HG02870 (cell line): Measurements from ENCODE around the gene GMDS.

Experiments used
- ATAC-seq: cut with Tn5 transposase; IDR thresholded peaks from one replicate; pipeline ENCODE4 v1.9.1; 2021; ENCODE audit warnings: mild to moderate bottlenecking, moderate library complexity; ENCODE audit not compliant: unreplicated experiment

GMDS gene

DNA sequence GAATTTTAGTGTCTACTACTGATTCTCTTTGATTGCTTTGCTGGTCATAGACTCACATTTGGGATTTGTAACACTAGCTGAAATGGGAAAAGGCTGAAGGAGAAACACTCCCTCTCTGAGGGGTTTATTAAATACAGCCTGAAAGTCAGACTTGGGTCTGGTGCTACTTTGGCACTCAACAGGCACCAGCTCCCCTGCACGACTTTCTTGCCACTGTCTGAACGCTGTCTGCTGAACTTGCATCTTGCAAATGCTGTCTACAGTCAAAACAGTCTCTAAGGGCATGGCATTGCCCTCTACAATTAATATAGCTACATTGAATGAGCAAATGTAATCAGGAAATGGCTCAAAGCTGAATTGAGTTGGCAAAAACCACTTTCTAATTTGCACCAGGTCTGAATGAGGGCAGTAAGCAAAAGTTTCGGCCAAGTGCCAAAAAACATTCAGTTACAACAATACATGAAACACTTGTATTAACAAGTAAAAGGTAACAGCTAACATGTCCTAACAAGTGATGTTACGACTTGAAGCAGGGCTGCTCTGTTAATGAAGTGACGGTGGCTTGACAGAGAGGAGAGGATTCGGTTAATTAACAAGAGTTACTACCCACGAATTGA is 516.2 kb downstream of the GMDS start:
- no peak for ATAC-seq

DNA sequence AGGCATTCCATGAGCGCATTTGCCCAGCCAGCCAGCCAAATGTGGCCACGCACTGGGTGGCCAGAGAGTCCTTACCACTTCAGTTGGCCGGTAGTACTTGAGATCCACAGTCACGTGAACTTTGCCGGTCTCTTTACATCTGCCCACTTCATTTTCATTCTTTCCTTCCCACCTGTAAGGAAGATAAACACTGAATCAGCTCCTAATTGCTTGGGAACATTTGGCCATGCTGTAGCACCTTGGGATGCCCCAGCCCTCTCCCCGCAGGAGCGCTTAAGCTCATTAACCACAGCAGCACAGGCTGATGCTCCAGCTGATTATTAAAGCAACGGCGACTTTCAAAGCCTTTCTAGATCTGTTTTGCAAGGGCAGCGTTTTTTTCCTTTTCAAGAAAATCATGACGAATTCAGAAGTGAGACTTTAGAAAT is 519.0 kb downstream of the GMDS start:
- no peak for ATAC-seq

- ATAC-seq: no peak
These were observed 520.8 kb downstream of the GMDS start for GRCh38 chr6:1724616-1725015.

- ATAC-seq: no peak
These were observed 521.3 kb downstream of the GMDS start for GRCh38 chr6:1724124-1724523.

DNA sequence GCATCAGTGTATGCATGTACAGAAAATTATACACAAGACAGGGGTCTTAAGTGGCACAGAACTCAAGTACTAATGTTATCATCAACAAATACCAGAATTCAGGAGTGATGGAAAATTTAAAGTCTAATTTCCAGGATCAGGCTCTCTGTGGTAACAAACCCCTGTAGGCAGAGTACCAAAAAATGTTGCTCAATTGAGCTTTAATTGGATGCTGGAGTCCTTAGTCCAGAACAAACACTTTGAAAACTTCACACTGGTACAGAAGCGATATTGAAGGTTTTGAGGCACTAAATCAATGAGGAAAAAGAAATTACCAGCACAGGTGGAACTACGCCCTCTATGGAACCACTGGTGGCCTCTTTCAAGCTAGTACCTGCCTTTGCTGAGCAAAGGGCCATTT is 522.6 kb downstream of the GMDS start:
- no peak for ATAC-seq

DNA sequence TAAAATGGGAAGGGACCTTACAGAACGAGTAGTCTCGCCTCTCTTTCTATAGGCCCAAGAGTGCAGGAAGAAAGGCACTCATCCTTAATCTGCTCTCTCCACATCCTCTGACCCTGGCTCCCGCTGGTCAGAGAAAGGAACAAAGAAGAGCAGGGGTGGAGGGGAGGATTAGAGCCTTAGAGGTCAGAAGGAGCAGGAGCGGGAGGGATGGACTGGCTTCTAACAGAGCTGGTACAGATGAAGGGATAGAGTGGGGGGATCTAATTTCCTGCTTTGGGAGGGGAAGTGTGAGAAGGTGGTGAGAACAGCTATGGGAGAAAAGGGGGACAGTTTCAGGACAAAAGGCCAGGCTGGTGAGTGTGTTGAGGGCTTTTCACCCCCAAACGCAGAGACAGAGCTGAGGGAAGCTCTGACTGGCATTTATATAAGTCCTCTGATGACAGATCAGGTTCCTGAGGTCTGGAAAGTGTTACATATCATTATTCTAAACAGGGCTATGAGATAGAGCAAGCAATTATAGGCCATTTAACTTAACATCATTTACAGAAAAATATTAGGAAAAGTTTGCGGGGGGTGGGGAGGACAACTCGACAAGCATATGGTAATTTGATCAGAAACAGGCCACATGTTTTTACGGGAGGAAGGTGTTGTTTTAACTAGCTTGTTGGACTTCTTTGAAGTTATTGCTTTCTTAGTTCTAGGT is 524.6 kb downstream of the GMDS start:
- no peak for ATAC-seq

GRCh38 chr6:1719922-1720321 is 525.5 kb downstream of the GMDS start:
- no peak for ATAC-seq

- no peak for ATAC-seq
These were observed 528.5 kb downstream of the GMDS start for GRCh38 chr6:1716868-1717267.

- ATAC-seq: no peak
These were observed 529.0 kb downstream of the GMDS start for GRCh38 chr6:1716396-1716795.

GRCh38 chr6:1715336-1715735 is 530.1 kb downstream of the GMDS start:
- ATAC-seq: no peak

DNA sequence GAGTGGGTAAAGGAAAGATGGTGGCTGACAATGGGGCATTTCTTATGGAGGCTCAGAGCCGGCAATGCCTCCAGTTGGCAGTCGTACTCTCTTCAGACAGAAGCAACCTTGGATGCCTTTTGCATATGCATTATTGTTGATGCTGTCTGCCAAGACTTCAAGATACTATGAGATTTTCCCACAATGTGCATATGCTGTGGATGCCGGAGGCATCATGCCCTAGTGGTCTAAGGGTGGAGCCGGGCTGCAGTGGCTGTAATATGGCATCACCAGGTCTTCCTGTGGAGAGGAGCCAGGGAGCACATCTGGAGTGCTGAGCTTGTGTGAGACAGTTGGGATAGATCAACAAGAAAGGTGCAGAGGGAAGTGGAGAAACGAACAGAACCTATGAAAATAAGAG is 530.8 kb downstream of the GMDS start:
- ATAC-seq: no peak

GRCh38 chr6:1713016-1713600 is 532.3 kb downstream of the GMDS start:
- ATAC-seq: no peak

DNA sequence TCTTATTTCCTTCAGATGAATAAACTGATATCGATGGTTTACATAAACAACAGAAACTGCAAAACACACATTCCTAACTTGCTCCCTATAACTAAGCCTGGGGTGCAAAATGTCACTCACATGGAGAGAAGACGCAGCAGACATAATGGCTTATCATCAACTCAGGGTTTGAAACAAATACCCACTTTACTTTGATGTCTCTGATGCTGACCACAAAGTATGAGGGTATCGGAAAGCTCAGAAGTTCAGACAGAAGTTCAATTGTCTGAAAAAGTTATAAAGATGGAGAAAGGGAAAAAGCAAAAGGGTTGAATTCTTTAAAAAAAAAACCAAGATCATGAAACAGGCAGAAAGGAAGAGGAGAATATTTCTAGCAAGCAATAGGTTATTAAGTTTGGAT is 533.0 kb downstream of the GMDS start:
- no peak for ATAC-seq

GRCh38 chr6:1711136-1711535 is 534.3 kb downstream of the GMDS start:
- ATAC-seq: no peak

GRCh38 chr6:1709234-1709641 is 536.2 kb downstream of the GMDS start:
- ATAC-seq: no peak

DNA sequence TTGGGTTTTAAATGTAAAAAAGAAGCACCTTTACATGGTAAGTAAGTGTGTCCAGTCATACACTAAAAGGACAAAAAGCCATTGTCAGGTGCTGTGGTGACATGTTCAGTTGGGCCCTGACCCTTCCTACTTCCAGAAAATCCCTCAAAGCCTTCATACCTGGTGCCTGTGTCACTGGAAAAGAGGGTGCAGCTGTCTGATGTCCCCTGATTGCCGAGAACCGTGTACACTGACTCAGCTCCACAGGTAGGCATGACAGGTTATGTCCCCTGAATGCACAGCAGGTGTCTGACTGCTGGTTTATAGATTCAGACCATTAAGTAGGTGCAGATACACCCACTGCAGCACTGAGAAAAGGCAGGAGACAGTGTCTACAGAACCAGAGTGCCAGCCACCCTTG is 536.6 kb downstream of the GMDS start:
- ATAC-seq: no peak

GRCh38 chr6:1708122-1708521 is 537.3 kb downstream of the GMDS start:
- no peak for ATAC-seq

- no peak for ATAC-seq
These were observed 539.8 kb downstream of the GMDS start for GRCh38 chr6:1705630-1706029.

DNA sequence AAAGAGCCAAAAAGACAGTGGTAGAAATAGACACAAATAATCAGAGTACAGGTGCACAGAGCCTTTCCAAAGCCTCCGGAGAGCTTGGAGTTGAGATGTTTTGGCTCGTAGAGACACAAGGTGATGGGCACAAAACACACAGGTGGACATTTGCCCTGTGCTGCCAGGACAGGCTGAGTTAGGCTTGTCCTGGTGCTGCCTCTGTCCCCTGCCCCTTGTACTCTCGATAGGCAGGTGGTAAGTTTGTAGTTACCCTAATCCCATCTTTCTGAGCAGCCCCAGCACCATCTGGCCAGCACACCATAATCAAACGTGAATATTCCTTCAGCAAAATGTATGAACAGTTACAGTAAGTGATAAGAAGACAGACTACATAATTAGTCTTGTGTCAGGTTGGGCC is 540.2 kb downstream of the GMDS start:
- ATAC-seq: no peak

DNA sequence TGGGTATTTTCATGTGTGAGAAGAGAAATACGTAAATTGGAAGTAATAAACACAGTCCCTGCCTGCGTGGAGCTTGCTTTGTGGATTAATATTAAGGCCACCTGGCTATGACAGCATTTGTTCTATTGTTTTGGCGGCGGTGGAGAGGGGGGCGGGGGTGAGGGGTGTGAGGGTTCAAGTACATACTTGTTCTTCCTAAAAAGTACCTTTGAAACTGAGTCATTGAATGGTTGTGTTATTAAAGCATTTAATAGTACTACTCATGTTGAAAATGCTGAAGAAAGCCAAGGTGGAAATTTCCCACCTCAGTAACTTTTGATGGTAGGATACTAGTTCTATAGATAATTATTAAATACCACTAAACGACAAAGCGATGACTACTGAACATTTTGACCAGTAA is 540.7 kb downstream of the GMDS start:
- ATAC-seq: no peak

- ATAC-seq: no peak
These were observed 541.5 kb downstream of the GMDS start for GRCh38 chr6:1703923-1704322.

DNA sequence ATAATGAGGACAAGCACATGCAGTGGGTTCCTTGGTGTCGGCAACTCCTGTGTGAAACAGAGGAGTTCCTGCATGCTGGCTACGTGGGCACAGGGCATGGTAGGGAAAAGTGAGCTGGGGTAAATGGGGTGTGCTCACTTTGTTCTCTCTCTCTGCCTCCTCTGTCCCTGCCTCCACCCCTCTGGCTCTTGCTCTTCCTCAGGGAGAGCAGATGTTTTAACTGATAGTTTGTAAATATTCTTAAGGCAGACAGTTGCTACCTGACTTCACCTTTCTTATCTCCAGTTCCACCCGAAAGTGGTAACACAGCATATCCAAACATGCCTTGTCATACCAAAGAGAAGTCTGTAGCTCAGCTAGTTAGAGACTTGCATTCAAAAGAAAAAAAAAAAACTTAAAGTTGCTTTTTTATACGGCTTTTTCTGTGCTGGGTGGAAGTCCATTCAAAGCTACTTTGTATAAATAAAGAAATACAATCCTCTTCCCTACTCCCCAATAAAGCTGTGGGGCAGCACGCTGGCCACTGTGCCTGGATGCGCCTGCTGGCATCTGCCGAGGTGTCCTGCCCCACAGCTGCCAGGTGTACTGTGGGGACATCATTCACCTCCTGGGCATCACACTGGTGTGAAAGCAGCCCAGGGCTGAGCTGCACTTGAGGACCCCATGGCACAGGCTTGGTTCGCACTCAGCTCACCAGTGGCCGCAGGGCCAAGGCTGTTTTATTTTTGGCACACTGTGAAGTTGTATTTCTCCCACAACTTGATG is 542.1 kb downstream of the GMDS start:
- no peak for ATAC-seq
